HEK293 (cell line): ENCODE data around the gene POU2F2.

Source experiments
- CTCF ChIA-PET: fragments of 350-600 bp; formaldehyde crosslinking; extraction: SDS; loops from one replicate; lab custom pipeline; 2021; ENCODE audit warnings: antibody characterized with exemption; lab: Yijun Ruan, JAX
- POLR2A ChIA-PET: fragments of 300-600 bp; formaldehyde crosslinking; extraction: SDS; loops from one replicate; lab custom pipeline; 2020; ENCODE audit warnings: antibody characterized with exemption, inconsistent platforms; lab: Yijun Ruan, JAX
- H3K27ac ChIP-seq: fragments of 200-500 bp; sonication (Bioruptor generic); 2 replicates; pipeline ENCODE4 v1.5.1; 2014; ENCODE audit warnings: low read depth, low read length, control low read depth, inconsistent platforms; ENCODE audit errors: extremely low read depth
- H3K36me3 ChIP-seq, 2 experiments: fragments of 200-500 bp in 1 of 2; sonication (Bioruptor generic) in 1 of 2; 1 replicate in 1 of 2; 2 replicates in 1 of 2; pipeline ENCODE4 v1.5.1; 2014 to 2017; ENCODE audit warnings: inconsistent platforms in 2 of 2, low read length in 2 of 2; ENCODE audit not compliant: control insufficient read depth in 2 of 2, insufficient read depth in 1 of 2
- H3K4me1 ChIP-seq: fragments of 200-500 bp; sonication (Bioruptor generic); 2 replicates; pipeline ENCODE4 v1.5.1; 2014; ENCODE audit warnings: mild to moderate bottlenecking, low read length, inconsistent platforms; ENCODE audit not compliant: control insufficient read depth, insufficient read depth
- H3K4me3 ChIP-seq: 2 replicates; pipeline ENCODE4 v1.5.1; 2011; ENCODE audit warnings: low read depth, mild to moderate bottlenecking, control low read depth, low read length, moderate library complexity
- H3K9me3 ChIP-seq: fragments of 200-500 bp; sonication (Bioruptor generic); 2 replicates; pipeline ENCODE4 v1.5.1; 2014; ENCODE audit warnings: low read depth, low read length, inconsistent platforms; ENCODE audit not compliant: control insufficient read depth, insufficient read depth
- EGR2 ChIP-seq: fragments of 450-650 bp; formaldehyde crosslinking; IDR thresholded peaks from 2 replicates; pipeline ENCODE4 v1.5.1; 2016; ENCODE audit warnings: low read depth, missing biosample characterization, missing genetic modification characterization
- PRDM1 ChIP-seq: fragments of 450-650 bp; formaldehyde crosslinking; IDR thresholded peaks from 2 replicates; pipeline ENCODE4; 2016; ENCODE audit warnings: missing biosample characterization, missing genetic modification characterization
- SP2 ChIP-seq: fragments of 450-650 bp; formaldehyde crosslinking; IDR thresholded peaks from 2 replicates; pipeline ENCODE4 v1.5.1; 2016; ENCODE audit warnings: missing biosample characterization, missing genetic modification characterization
- ZFHX2 ChIP-seq: fragments of 450-650 bp; formaldehyde crosslinking; conservative IDR thresholded peaks from 2 replicates; pipeline ENCODE4 v1.5.1; 2016; ENCODE audit warnings: missing biosample characterization, missing genetic modification characterization
- ZNF292 ChIP-seq: fragments of 450-650 bp; formaldehyde crosslinking; IDR thresholded peaks from 2 replicates; pipeline ENCODE4 v1.5.1; 2016; ENCODE audit warnings: low read depth, missing biosample characterization, missing genetic modification characterization, borderline replicate concordance
- ZNF555 ChIP-seq: fragments of 450-650 bp; formaldehyde crosslinking; conservative IDR thresholded peaks from 2 replicates; pipeline ENCODE4 v1.5.1; 2017; ENCODE audit warnings: missing biosample characterization, mild to moderate bottlenecking, missing genetic modification characterization, inconsistent platforms
- ZNF707 ChIP-seq: fragments of 450-650 bp; formaldehyde crosslinking; IDR thresholded peaks from 2 replicates; pipeline ENCODE4 v1.5.1; 2016; ENCODE audit warnings: missing biosample characterization, missing genetic modification characterization
- ZNF768 ChIP-seq: fragments of 450-650 bp; formaldehyde crosslinking; IDR thresholded peaks from 2 replicates; pipeline ENCODE4 v1.5.1; 2018; ENCODE audit warnings: missing biosample characterization, mild to moderate bottlenecking, missing genetic modification characterization
- ZNF776 ChIP-seq: fragments of 450-650 bp; formaldehyde crosslinking; IDR thresholded peaks from 2 replicates; pipeline ENCODE4 v1.5.0; 2017; ENCODE audit warnings: missing biosample characterization, missing genetic modification characterization, borderline replicate concordance
- ZSCAN16 ChIP-seq: fragments of 450-650 bp; formaldehyde crosslinking; IDR thresholded peaks from 2 replicates; pipeline ENCODE4 v1.5.1; 2016; ENCODE audit warnings: missing biosample characterization, missing genetic modification characterization
- TF ChIP-seq, protein P1 (sequence below): fragments of 450-650 bp; formaldehyde crosslinking; IDR thresholded peaks from 2 replicates; pipeline ENCODE4 v1.5.1; 2017; ENCODE audit warnings: missing biosample characterization, missing genetic modification characterization
- TF ChIP-seq, protein P2 (sequence below): fragments of 450-650 bp; formaldehyde crosslinking; IDR thresholded peaks from 2 replicates; pipeline ENCODE4 v1.5.1; 2017; ENCODE audit warnings: missing biosample characterization, missing genetic modification characterization

POU2F2 gene

GRCh38 chr19:42122691-42123607 is 9.3 kb downstream of the POU2F2 start:
- H3K4me3 ChIP-seq = no peak overlapping the region
- ChIA-PET CTCF (interaction anchor here (0.9 to 12.3 kb wide), 6 partner anchors 9 to 88 kb away, joined by 3 to 122 read pairs (median 9); partner anchors contain the start of gene POU2F2), POLR2A (interaction anchor here (1.6 kb wide), 1 partner anchor 9 kb away, joined by 5 read pairs; no protein-coding TSS in a partner anchor)
- no peaks in the 10 kb centered on the region for H3K36me3 ChIP-seq
- 0 out of 2 replicates have a peak overlapping the region, but pooled peaks have one; percentile 16 for H3K27ac ChIP-seq
- TF ChIP-seq ZFHX2 (peak; percentile 38), EGR2 (peak; percentile 63), ZNF776 (tag by site-specific recombination) (no peak), PRDM1 (tag by site-specific recombination) (peak; percentile 56), ZNF707 (tag by site-specific recombination) (no peak)
- TF ChIP-seq, protein P1, sequence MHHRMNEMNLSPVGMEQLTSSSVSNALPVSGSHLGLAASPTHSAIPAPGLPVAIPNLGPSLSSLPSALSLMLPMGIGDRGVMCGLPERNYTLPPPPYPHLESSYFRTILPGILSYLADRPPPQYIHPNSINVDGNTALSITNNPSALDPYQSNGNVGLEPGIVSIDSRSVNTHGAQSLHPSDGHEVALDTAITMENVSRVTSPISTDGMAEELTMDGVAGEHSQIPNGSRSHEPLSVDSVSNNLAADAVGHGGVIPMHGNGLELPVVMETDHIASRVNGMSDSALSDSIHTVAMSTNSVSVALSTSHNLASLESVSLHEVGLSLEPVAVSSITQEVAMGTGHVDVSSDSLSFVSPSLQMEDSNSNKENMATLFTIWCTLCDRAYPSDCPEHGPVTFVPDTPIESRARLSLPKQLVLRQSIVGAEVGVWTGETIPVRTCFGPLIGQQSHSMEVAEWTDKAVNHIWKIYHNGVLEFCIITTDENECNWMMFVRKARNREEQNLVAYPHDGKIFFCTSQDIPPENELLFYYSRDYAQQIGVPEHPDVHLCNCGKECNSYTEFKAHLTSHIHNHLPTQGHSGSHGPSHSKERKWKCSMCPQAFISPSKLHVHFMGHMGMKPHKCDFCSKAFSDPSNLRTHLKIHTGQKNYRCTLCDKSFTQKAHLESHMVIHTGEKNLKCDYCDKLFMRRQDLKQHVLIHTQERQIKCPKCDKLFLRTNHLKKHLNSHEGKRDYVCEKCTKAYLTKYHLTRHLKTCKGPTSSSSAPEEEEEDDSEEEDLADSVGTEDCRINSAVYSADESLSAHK = peak; percentile 68
- peaks cover 3% of the 10 kb centered on the region; the same call in 1 of the 2 replicates for H3K9me3 ChIP-seq
- no peaks in the 10 kb centered on the region for H3K4me1 ChIP-seq

GRCh38 chr19:42121656-42122069 is 10.6 kb downstream of the POU2F2 start:
- TF ChIP-seq, protein P2, sequence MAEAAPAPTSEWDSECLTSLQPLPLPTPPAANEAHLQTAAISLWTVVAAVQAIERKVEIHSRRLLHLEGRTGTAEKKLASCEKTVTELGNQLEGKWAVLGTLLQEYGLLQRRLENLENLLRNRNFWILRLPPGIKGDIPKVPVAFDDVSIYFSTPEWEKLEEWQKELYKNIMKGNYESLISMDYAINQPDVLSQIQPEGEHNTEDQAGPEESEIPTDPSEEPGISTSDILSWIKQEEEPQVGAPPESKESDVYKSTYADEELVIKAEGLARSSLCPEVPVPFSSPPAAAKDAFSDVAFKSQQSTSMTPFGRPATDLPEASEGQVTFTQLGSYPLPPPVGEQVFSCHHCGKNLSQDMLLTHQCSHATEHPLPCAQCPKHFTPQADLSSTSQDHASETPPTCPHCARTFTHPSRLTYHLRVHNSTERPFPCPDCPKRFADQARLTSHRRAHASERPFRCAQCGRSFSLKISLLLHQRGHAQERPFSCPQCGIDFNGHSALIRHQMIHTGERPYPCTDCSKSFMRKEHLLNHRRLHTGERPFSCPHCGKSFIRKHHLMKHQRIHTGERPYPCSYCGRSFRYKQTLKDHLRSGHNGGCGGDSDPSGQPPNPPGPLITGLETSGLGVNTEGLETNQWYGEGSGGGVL (tag by site-specific recombination) = peak; percentile 91
- no peak for TF ChIP-seq ZNF555 (tag by site-specific recombination)
- TF ChIP-seq SP2 (tag by site-specific recombination) = peak; percentile 20; the same call in 1 of the 2 replicates
- TF ChIP-seq, all 188 proteins: peak for 2
- no peaks in the 10 kb centered on the region for H3K36me3 ChIP-seq
- ChIA-PET POLR2A (no interaction called here), CTCF (interaction anchor here (0.6 to 12.3 kb wide), 3 partner anchors 10 to 40 kb away, joined by 3 to 122 read pairs (median 3); no protein-coding TSS in a partner anchor)
- H3K4me3 ChIP-seq = no peak overlapping the region
- H3K9me3 ChIP-seq = peaks cover 3% of the 10 kb centered on the region; the same call in 1 of the 2 replicates
- no peak overlapping the region for H3K27ac ChIP-seq
- no peaks in the 10 kb centered on the region for H3K4me1 ChIP-seq

DNA sequence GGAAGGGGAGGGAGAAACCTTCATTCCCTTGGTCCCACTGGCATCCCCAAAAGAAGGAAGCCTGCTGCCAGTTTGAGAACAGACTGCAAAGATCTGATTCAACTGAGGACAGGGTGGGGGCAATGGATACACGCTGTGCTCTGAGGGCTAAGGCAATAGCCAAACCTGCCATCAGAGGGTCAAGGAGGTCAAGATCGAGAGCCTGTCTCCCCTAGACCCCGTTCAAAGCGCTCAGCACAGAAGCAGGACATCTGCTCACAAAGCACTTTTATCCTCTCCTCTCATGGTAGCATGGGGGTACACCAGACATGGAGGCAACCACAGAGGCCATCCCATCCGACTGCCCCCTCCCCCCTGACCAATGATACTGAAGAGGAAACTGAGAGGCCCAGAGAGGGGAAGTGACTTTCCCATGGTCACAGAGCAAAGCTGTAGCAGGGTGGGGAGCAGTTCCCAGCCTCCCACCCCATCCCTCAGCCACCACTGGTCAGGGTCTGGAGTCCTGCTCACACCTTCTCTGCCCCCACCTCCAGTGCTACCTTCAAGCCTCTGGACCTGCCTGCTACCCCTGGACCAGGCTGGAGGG is 11.1 kb downstream of the POU2F2 start:
- H3K9me3 ChIP-seq = peaks cover 3% of the 10 kb centered on the region; the same call in 1 of the 2 replicates
- H3K4me1 ChIP-seq = no peaks in the 10 kb centered on the region
- H3K4me3 ChIP-seq = no peak overlapping the region
- ChIA-PET CTCF (interaction anchor here (0.7 to 12.3 kb wide), 5 partner anchors 9 to 317 kb away, joined by 3 to 122 read pairs (median 4); partner anchors contain the start of gene POU2F2), POLR2A (no interaction called here)
- H3K36me3 ChIP-seq = no peaks in the 10 kb centered on the region
- TF ChIP-seq ZNF776 (tag by site-specific recombination) (no peak), ZNF768 (tag by site-specific recombination) (0 out of 2 replicates have a peak, but pooled peaks have one; percentile 44), ZNF292 (tag by site-specific recombination) (no peak), ZSCAN16 (no peak)
- H3K27ac ChIP-seq = no peak overlapping the region
